GM13977 (cell line): ENCODE results near the gene VAMP3.

Experiments used
- DNase-seq: peaks from one replicate; pipeline ENCODE4 v3.0.0; 2012; ENCODE audit warnings: low spot score
- in situ Hi-C: fragments of 300-500 bp; cut with MboI; formaldehyde crosslinking; loops from one replicate; pipeline ENCODE4 v1.12.0; 2022; ENCODE audit warnings: low sequenced_read_pairs, low pct_unique_long_range_greater_than_20kb, mixed read lengths, inconsistent platforms; ENCODE audit not compliant: unreplicated experiment
- TF ChIP-seq, protein P1 (sequence below): IDR thresholded peaks from 2 replicates; pipeline ENCODE4 v1.5.1; 2012; ENCODE audit warnings: mild to moderate bottlenecking, control low read depth; ENCODE audit not compliant: insufficient read depth; ENCODE audit errors: extremely low read depth, missing control alignments

Gene VAMP3

DNA sequence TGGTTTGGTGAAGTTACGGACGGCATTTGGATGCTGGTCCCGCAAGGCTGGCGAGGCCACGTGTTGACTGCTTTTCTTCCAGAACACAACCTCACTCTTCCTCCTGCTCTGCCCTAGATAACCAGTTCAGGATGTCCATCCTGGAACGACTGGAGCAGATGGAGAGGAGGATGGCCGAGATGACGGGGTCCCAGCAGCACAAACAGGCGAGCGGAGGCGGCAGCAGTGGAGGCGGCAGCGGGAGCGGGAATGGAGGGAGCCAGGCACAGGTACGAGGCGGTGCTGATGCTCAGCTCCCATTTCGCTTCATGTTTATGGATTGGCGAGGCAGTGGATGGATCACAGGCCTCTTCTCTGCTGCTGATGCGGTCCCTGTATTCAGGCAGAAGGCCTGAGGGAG lies 38.8 kb upstream of the VAMP3 start:
- no peak for DNase-seq
- in situ Hi-C loops, result no loop called here
- TF ChIP-seq, protein P1, sequence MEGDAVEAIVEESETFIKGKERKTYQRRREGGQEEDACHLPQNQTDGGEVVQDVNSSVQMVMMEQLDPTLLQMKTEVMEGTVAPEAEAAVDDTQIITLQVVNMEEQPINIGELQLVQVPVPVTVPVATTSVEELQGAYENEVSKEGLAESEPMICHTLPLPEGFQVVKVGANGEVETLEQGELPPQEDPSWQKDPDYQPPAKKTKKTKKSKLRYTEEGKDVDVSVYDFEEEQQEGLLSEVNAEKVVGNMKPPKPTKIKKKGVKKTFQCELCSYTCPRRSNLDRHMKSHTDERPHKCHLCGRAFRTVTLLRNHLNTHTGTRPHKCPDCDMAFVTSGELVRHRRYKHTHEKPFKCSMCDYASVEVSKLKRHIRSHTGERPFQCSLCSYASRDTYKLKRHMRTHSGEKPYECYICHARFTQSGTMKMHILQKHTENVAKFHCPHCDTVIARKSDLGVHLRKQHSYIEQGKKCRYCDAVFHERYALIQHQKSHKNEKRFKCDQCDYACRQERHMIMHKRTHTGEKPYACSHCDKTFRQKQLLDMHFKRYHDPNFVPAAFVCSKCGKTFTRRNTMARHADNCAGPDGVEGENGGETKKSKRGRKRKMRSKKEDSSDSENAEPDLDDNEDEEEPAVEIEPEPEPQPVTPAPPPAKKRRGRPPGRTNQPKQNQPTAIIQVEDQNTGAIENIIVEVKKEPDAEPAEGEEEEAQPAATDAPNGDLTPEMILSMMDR, result no peak

DNA sequence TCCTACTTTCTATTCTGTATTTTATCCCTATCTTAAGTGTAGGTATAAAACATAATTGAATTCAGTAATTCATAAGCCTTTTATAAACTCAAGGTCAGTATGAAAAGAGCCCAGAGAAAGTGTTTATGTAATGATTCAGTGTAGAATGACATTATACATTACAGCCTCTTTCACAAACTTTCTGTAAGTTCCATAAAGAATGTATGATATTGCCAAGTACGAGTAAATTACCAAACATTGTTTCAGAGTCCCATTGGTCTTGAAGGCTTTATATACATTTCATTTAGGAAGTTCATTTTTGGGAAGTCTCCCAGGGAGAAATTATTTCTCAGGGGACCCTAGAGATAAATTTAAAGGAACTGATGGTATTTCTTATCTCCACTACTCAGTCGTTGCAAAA lies 37.8 kb upstream of the VAMP3 start:
- in situ Hi-C loops, result no loop called here
- DNase-seq, result no peak
- TF ChIP-seq, protein P1, result no peak

DNA sequence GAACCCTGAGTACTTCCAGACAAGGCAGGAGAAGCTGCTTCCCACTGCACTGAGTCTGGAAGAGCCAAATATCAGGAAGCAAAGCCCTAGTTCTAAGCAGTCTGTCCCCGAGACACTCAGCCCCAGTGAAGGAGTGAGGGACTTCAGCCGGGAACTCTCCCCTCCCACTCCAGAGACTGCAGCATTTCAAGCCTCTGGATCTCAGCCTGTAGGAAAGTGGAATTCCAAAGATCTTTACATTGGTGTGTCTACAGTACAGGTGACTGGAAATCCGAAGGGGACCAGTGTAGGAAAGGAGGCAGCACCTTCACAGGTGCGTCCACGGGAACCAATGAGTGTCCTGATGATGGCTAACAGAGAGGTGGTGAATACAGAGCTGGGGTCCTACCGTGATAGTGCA lies 33.1 kb upstream of the VAMP3 start:
- TF ChIP-seq, protein P1, result no peak
- in situ Hi-C loops, result no loop called here
- DNase-seq, result no peak

DNA sequence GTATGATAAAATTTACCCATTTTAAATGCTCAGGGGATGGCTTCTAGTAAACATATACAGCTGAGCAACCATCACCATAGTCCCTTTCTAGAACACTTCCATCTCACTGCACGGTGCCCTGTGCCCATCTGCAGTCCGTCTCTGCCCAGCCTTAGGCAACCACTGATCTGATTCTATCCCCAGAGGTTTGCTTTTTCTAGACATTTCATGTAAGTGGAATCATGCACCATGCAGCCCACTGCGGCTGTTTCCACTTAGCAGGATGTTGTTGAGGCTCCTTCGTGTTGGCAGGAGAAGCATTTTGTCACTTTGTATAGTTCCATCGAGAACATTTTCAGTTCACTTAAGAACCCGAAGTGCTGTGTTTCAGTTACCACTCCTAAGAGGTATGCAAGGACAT lies 27.8 kb upstream of the VAMP3 start:
- DNase-seq, result no peak
- in situ Hi-C loops, result no loop called here
- TF ChIP-seq, protein P1, result no peak

DNA sequence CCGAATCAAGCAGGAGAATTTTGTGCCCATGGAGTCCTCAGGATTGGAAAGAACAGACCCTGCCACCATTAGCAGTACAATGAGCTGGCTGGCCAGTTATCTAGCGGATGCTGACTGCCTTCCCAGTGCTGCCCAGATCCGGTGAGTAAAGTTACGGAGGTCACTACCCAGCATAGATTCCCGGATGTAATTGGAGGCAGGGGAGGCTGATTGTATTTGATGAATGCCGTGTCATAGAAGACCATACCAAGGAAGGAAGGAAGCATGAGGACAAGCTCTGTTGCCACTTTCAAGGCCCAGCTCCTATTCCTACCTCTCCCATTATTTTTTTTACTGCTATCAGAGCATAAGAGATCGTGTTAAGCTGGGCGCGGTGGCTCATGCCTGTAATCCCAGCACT lies 26.2 kb upstream of the VAMP3 start:
- no peak for DNase-seq
- in situ Hi-C loops, result no loop called here
- TF ChIP-seq, protein P1, result no peak

DNA sequence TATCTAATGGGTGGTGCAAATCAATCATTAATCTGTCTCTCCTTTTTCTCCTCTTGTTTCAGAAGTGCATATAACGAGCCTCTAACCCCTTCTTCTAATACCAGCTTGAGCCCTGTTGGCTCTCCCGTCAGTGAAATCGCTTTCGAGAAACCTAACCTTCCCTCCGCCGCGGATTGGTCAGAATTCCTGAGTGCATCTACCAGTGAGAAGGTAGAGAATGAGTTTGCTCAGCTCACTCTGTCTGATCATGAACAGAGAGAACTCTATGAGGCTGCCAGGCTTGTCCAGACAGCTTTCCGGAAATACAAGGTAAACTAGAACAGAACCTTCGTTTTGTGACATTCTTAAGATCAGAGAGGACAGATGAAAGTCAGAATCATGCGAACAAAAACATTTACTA lies 25.3 kb upstream of the VAMP3 start:
- TF ChIP-seq, protein P1, result no peak
- in situ Hi-C loops, result no loop called here
- DNase-seq, result no peak

DNA sequence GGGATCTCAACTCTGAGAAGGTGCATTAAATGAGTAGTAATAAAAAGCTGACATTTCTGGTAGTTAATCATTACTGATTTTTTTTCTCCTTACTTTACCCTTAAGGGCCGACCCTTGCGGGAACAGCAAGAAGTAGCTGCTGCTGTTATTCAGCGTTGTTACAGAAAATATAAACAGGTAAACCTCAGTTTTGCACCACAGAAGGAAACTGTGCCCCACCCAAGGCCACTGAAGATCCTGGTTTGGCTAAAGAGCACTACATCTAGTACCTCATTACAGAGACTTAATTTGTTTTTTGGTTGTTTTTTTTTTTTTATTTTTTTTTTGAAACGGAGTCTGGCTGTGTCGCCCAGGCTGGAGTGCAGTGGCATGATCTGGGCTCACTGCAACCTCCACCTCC lies 23.5 kb upstream of the VAMP3 start:
- no peak for DNase-seq
- in situ Hi-C loops, result no loop called here
- TF ChIP-seq, protein P1, result no peak
